Esophagus muscularis mucosa (tissue), 4 donors: ENCODE data around the gene CPD.
"Not testable (repeated sequence)": the region's sequence is repeated elsewhere in the genome, so short reads cannot be mapped to it uniquely, and the experiment has no call there.

ENCODE experiments used
- EP300 ChIP-seq: sonication (generic); formaldehyde crosslinking; IDR thresholded peaks from one replicate; pipeline ENCODE4 v1.6.1; 2017; ENCODE audit warnings: antibody characterized with exemption
- POLR2A ChIP-seq: fragments of 450-650 bp; IDR thresholded peaks from one replicate; pipeline ENCODE4 v1.6.1; 2017; ENCODE audit warnings: antibody characterized with exemption, moderate library complexity, mild to moderate bottlenecking, low read depth
- POLR2AphosphoS5 ChIP-seq, 2 donors: sonication (generic); formaldehyde crosslinking; IDR thresholded peaks; one replicate each; pipeline ENCODE4 v1.6.1; 2017; ENCODE audit warnings: antibody characterized with exemption in 2 of 2
- TF ChIP-seq, protein P1 (sequence below), 3 experiments: fragments of 200-600 bp in 2 of 3; fragments of 450-650 bp in 1 of 3; sonication (generic) in 2 of 3; IDR thresholded peaks; one replicate each; pipeline ENCODE4 v1.5.1; 2017 to 2019; ENCODE audit warnings: antibody characterized with exemption in 3 of 3, mild to moderate bottlenecking in 2 of 3, moderate library complexity in 1 of 3

DNA sequence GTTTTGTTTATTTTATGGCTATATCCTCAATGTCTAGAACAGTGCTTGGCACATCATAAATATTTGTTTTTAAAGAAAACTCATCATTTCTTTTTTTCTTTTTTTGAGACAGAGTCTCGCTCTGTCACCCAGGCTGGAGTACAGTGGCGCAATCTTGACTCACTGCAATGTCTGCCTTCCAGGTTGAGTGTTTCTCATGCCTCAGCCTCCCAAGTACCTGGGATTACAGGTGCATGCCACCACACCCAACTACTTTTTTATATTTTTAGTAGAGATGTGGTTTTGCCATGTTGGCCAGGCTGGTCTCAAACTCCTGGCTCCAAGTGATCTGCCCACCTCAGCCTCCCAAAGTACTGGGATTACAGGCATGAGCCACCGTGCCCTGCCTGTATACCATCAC, 35.5 kb upstream of the CPD start:
- TF ChIP-seq, protein P1, sequence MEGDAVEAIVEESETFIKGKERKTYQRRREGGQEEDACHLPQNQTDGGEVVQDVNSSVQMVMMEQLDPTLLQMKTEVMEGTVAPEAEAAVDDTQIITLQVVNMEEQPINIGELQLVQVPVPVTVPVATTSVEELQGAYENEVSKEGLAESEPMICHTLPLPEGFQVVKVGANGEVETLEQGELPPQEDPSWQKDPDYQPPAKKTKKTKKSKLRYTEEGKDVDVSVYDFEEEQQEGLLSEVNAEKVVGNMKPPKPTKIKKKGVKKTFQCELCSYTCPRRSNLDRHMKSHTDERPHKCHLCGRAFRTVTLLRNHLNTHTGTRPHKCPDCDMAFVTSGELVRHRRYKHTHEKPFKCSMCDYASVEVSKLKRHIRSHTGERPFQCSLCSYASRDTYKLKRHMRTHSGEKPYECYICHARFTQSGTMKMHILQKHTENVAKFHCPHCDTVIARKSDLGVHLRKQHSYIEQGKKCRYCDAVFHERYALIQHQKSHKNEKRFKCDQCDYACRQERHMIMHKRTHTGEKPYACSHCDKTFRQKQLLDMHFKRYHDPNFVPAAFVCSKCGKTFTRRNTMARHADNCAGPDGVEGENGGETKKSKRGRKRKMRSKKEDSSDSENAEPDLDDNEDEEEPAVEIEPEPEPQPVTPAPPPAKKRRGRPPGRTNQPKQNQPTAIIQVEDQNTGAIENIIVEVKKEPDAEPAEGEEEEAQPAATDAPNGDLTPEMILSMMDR (IDR thresholded peaks at IDR 0.05) = not testable (repeated sequence)
- TF ChIP-seq POLR2A; POLR2AphosphoS5 (IDR thresholded peaks at IDR 0.05); EP300: not testable (repeated sequence)
